Activated CD4-positive, alpha-beta T cell treated with anti-CD3 and anti-CD28 coated beads, Interleukin-10, Interleukin-2, amounts not matched to agents 100 ng/mL and 50 ng/mL, durations not matched to agents 16 hours and 8 hours (primary cell): ENCODE data around the gene IPPK.
"Not testable (repeated sequence)": the region's sequence is repeated elsewhere in the genome, so short reads cannot be mapped to it uniquely, and the experiment has no call there.

Experiments
- DNase-seq: peaks from one replicate; pipeline ENCODE4 v3.0.0-alpha.2; 2020

The IPPK gene

DNA sequence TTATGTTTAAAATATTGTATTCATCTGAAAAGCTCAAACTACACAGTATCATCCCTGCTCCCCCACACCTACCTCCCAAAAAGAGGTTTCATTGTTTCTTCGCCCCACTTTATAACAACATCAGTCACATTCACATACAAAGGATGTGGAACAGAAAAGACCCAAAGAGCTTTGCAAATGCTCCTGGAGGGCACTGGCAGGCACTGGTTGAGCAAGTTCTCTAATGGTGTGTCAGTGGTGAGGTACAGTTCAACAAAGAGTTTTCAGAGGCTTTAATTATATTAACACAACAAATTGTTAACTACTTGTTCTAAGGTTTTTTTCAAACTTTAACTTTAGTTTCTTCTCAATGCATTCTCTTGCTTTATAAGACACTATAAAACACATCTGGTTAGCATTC, 80.0 kb downstream of the IPPK start:
- DNase-seq, result no peak

GRCh38 chr9:92576175-92576574, 93.8 kb downstream of the IPPK start:
- no peak for DNase-seq

DNA sequence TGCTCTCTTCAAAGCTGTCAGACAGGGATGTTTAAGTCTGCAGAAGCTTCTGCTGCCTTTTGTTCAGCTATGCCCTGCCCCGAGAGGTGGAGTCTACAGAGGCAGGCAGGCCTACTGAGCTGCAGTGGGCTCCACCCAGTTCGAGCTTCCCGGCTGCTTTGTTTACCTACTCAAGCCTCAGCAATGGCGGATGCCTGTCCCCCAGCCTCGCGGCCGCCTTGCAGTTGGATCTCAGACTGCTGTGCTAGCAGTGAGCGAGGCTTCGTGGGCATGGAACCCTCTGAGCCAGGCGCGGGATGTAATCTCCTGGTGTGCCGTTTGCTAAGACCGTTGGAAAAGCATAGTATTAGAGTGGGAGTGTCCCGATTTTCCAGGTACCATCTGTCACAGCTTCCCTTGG, 96.3 kb downstream of the IPPK start:
- DNase-seq, result not testable (repeated sequence)

DNA sequence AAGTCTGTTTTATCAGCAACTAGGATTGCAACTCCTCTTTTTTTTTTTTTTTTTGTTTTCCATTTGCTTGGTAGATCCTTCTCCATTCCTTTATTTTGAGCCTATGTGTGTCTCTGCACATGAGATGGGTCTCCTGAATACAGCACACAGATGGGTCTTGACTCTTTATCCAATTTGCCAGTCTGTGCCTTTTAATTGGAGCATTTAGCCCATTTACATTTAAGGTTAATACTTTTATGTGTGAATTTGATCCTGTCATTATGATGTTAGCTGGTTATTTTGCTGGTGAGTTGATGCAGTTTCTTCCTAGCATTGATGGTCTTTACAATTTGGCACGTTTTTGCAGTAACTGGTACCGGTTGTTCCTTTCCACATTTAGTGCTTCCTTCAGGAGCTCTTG, 98.1 kb downstream of the IPPK start:
- not testable (repeated sequence) for DNase-seq

DNA sequence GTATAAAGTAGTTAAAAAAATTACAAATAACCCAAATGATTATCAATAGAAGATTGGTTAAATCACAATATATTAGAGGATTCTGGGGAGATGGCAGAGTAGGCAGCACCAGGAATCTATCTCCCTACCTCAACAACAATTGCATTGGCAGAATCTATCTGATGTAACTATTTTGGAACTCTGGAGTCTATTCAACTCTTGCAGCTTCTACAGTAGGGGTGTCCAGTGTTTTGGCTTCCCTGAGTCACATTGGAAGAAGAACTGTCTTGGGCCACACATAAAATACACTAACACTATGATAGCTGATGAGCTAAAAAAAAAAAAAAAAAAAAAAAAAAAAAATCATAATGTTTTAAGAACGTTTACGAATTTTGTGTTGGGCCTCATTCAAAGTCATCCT, 104.9 kb downstream of the IPPK start:
- no peak for DNase-seq

DNA sequence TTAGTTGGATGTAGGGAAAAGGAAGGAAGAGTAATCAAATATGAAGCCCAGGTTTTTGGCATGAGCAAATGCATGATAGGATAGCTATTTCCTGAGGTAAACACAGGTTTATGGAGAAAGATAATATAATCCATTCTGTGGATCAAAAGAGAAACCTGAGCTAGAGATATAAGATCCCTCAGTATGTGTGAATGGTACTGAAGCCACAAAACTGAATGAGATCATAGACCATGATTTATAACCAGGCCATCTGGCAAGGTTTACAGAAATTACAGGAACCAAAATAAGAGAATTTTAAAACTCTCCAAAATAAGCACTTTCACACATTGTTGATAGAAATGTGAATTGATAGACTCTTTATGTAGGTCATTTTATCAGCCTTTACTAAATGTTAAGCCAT, 105.4 kb downstream of the IPPK start:
- no peak for DNase-seq
